Bronchial epithelial cell (primary cell): ENCODE results near the gene RASSF6. TPM values are rescaled to one million over a fixed set of nuclear protein-coding genes. Genes with fewer than 3 reads are reported as not detected.

Experiments
- DNase-seq: peaks from one replicate; pipeline ENCODE4 v3.0.0-alpha.2; 2010; ENCODE audit warnings: low read depth
- FAIRE-seq: peaks from 2 replicates; lab custom pipeline; 2011; peaks lifted over from hg19 to GRCh38; lab: Jason Lieb, UNC
- H3K27me3 ChIP-seq: 2 replicates; pipeline ENCODE4 v1.5.1; 2011; ENCODE audit warnings: low read length; ENCODE audit not compliant: control insufficient read depth, insufficient read depth
- H3K36me3 ChIP-seq: 2 replicates; pipeline ENCODE4 v1.5.1; 2011; ENCODE audit warnings: low read length; ENCODE audit not compliant: control insufficient read depth, insufficient read depth
- H3K4me3 ChIP-seq: 2 replicates; pipeline ENCODE4 v1.5.1; 2011; ENCODE audit warnings: mild to moderate bottlenecking, low read depth, low read length, control low read depth
- total RNA-seq: library from RNA; depleted of rRNA; stranded (reverse); fragments of >200 nt; gene quantifications from 2 replicates; pipeline ENCODE4 v1.2.1, GENCODE V29; 2014
- TF ChIP-seq, protein P1 (sequence below): IDR thresholded peaks from 2 replicates; pipeline ENCODE4 v1.5.1; 2011; ENCODE audit warnings: mild to moderate bottlenecking, moderate library complexity, low read length, control low read depth, inconsistent platforms; ENCODE audit not compliant: insufficient read depth, severe bottlenecking

The RASSF6 gene
- total RNA-seq, 1 donor from 2014 or later: 7.4 TPM

DNA sequence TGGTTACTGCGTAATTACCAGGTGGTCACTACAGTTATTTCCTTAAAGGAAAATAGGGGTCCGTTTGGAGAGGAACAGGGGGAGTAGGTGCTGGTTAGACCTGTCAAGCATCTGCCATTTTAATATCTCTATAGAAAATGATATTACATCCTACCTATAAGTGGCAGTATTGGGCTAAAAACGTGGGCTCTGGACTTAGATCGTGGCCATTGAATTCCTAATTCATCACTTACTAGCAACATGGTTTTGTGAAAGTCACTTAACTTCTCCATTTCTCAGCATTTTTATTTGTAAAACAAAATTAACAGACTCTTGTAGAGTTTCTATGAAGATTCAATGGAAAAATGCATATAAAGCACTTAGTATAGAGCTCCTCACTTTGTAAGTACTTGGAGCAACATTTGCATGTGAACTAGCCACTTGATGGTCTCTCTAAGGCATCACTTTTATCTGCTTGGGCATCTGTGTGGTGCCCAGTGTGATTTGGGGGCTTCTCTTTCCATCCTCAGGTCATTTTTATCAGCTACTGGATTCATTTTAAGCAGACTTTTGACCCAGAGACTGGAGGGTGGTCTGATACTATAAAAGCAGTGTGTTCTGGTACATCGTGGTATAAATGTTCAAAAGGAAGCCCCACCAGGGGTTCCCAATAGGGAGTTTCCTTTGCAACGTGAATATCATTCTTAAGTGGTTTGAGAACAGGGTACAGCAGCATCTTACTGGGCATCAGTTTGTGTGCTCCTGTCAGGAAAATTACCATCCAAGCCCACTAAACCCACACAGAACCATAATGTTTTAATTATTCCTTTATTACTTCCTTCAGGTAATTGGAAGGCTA lies 42.7 kb upstream of the RASSF6 start:
- H3K27me3 ChIP-seq: no peaks in the 10 kb centered on the region
- FAIRE-seq (no peak), DNase-seq (peak; percentile 68)

DNA sequence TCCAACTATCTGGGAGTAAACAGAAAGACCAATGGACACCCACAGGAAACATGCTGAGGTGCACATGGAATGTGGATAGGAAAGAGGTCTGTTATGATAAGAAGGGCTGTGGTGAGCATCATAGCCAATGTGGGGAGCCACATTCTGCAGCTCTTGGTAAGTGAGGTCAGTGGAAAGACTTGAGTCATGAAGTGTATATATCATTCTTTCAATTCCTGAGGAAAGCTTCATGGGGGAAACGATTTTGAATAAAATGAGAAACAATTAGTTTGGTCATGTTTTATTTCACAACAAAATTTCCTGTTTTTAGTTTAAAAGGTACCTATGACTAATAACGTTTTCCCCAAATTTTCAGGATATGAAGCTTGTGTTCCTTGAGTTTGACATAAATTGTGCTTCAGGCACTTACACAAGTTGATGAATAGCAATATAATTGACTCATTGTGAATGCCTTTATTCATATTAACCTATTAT lies 41.4 kb upstream of the RASSF6 start:
- TF ChIP-seq, protein P1, sequence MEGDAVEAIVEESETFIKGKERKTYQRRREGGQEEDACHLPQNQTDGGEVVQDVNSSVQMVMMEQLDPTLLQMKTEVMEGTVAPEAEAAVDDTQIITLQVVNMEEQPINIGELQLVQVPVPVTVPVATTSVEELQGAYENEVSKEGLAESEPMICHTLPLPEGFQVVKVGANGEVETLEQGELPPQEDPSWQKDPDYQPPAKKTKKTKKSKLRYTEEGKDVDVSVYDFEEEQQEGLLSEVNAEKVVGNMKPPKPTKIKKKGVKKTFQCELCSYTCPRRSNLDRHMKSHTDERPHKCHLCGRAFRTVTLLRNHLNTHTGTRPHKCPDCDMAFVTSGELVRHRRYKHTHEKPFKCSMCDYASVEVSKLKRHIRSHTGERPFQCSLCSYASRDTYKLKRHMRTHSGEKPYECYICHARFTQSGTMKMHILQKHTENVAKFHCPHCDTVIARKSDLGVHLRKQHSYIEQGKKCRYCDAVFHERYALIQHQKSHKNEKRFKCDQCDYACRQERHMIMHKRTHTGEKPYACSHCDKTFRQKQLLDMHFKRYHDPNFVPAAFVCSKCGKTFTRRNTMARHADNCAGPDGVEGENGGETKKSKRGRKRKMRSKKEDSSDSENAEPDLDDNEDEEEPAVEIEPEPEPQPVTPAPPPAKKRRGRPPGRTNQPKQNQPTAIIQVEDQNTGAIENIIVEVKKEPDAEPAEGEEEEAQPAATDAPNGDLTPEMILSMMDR: no peak
- Histone ChIP-seq H3K36me3 (no peaks in the 10 kb centered on the region), H3K4me3 (no peak overlapping the region), H3K27me3 (no peaks in the 10 kb centered on the region)
- FAIRE-seq (no peak), DNase-seq (peak; percentile 94)

More for the DNA sequence above, 42.7 kb upstream of the RASSF6 start:
- no peaks in the 10 kb centered on the region for H3K36me3 ChIP-seq
- TF ChIP-seq, protein P1: peak; percentile 43
- no peak overlapping the region for H3K4me3 ChIP-seq

DNA sequence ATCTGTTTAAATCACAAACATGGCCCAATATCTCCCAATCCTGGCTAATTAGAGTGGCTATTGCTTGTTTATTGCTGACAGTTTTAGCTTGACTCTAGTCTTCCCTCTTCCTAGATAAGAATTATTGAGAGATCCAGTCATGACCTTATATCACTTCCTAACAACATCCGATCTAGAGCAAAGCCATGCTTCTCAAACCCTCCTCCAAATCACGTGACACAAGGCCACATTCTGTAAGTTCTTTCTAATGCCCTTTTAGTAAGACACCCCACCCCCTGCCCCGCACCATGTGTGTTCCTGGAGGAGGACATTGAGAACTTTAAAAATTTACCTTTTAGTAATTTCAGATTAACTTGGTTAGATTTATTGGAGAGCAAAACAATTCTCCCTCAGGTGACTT lies 40.6 kb upstream of the RASSF6 start:
- DNase-seq (no peak), FAIRE-seq (no peak)
- Histone ChIP-seq H3K4me3 (no peak overlapping the region), H3K27me3 (no peaks in the 10 kb centered on the region), H3K36me3 (no peaks in the 10 kb centered on the region)
- TF ChIP-seq, protein P1: no peak

DNA sequence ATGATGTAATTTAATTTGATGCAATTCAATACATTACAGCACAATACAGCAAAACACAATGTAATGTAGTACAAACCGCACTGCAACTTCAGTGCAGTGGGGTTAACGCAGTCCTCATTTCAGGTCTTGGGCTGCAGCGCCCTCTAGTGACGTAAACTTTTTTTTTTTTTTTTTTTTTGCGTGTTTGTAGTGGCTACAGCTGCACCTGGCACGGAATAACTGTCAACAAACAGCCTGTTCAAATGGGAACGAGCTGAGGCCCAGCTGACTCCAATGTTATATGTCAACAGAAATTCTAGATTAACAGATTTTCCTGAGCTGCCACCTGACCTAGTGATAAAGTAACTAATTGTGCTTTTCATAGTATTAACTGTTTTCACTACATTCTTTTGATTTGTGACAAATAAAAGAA lies 33.5 kb upstream of the RASSF6 start:
- Histone ChIP-seq H3K4me3 (no peak overlapping the region), H3K36me3 (no peaks in the 10 kb centered on the region), H3K27me3 (no peaks in the 10 kb centered on the region)
- FAIRE-seq (no peak), DNase-seq (peak; percentile 38)
- TF ChIP-seq, protein P1: peak; percentile 55

DNA sequence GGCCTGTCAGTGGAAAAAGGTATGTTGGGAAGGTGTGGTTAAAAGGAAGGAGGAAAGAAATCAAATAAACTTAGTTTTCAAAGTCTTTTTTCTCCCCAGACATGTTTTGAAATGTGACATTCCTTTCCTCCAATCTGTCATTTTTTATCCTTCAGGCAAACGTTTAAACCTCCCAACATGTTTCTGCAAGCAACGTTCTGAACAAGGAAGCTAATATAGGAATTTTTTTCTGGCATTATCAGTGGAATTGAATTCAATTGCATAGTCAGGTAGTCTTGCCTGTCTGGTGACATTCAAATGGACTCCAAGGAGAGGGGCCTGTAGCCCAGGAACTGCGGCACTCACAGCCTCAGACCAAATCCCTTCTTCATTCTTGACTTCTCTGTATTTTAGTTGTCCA lies 30.0 kb upstream of the RASSF6 start:
- FAIRE-seq: no peak
- TF ChIP-seq, protein P1: no peak
- Histone ChIP-seq H3K36me3 (no peaks in the 10 kb centered on the region), H3K4me3 (no peak overlapping the region), H3K27me3 (no peaks in the 10 kb centered on the region)
- DNase-seq: peak; percentile 85
